AG09319 (cell line): ENCODE results near the gene PTPN3.
A peak's percentile ranks its signal among the peaks of the same experiment; 100 is the strongest.

Experiments used
- DNase-seq: peaks from one replicate; pipeline ENCODE4 v3.0.0-alpha.2; 2010; ENCODE audit warnings: low read depth; ENCODE audit errors: extremely low read depth
- CTCF ChIP-seq: IDR thresholded peaks from 2 replicates; pipeline ENCODE4 v1.5.1; 2011; ENCODE audit warnings: low read depth, mild to moderate bottlenecking, inconsistent platforms, low read length, moderate library complexity

Gene PTPN3

GRCh38 chr9:109522106-109522505, 24.0 kb upstream of the PTPN3 start:
- no peak for TF ChIP-seq CTCF

DNA sequence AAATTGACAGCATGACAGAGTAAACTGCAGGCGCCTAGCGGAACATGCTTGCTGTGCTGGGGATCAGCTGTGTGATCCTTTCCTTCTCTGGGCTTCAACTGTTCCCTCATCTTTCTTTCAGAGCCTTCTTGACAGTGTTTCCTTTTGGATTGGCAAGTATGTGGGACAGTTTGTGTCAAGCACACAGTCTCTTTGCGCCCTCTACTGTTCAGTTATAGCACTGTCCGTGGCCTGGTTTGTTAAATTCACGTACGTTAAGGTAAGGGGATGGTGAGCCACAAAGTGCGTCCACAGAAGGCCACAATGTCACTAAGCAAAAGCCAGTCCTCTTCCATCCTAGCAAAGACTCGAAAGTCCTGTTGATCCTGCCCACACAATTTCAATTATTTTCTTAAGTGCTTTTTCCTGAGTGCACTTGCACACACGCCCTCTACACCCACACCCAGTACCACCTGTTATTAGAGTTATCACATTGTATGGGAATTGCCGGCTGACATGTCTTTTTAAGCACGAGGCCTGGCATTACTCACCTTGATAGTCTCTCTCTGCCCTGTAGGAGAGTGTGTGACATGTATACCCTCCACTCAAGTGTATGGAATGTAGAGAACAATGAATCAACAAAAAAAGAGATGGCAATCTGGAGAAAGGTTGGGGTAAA, 22.5 kb upstream of the PTPN3 start:
- DNase-seq = peak; percentile 41
- peak; percentile 94 for TF ChIP-seq CTCF

More at GRCh38 chr9:109522106-109522505, 24.0 kb upstream of the PTPN3 start:
- DNase-seq = no peak

GRCh38 chr9:109519366-109519765, 21.3 kb upstream of the PTPN3 start:
- DNase-seq = no peak
- no peak for TF ChIP-seq CTCF

DNA sequence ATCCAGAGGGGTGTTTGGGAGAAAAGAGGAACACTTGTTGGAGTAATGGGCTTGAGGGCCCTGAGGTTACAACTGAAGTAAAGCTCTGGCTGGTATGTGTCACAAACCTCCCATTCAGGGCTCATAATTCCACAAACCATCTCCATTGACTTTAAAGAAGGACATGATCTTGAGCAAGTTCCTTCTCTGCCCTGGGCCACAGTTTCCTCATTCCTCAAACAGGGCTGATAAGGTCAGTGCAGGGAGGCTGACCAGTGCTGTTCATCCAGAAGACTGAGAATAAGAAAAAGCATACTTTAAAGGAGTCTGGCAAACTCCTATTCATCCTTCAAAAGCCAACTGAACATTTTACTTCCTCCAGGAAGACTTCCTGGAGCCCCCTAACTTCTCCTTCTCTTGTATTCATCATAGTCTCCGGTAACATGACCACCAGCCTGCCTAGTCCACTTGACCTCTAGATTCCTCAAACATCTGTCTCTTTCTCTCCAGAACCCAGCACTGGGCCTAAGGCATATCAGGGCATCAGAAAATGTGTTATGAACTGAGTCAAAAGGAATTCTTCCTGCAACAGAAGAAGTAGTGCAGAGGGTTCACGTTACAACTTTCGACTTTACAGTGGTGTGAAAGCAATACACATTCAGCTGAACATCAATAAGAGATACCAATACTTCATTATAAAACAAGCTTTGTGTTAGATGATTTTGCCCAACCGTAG, 20.7 kb upstream of the PTPN3 start:
- no peak for TF ChIP-seq CTCF
- no peak for DNase-seq

DNA sequence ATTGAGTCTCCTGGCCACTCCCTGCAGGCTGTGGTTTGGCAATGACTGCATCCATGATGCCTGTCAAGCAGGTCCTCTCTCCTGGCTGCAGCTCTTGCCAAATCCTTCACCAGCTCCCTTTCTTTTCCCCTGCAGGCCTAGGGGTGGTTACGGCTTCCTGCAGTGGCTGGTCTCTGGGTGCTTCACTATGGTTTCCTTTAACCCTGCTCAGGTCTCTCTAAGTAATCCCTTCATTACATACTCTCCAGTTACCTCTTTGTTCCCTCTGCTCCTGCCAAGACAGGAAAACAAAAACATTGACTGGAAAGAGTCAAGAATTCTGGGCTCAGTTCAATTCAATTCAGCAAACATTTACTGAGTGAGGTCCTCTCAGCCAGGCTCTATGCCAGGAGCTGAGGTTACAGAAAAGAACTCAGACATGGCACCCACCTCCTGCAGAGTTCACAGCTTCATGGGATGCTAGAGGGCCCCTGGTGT, 19.8 kb upstream of the PTPN3 start:
- DNase-seq = no peak
- TF ChIP-seq CTCF = no peak

GRCh38 chr9:109513871-109514270, 15.8 kb upstream of the PTPN3 start:
- TF ChIP-seq CTCF = no peak
- DNase-seq = no peak

DNA sequence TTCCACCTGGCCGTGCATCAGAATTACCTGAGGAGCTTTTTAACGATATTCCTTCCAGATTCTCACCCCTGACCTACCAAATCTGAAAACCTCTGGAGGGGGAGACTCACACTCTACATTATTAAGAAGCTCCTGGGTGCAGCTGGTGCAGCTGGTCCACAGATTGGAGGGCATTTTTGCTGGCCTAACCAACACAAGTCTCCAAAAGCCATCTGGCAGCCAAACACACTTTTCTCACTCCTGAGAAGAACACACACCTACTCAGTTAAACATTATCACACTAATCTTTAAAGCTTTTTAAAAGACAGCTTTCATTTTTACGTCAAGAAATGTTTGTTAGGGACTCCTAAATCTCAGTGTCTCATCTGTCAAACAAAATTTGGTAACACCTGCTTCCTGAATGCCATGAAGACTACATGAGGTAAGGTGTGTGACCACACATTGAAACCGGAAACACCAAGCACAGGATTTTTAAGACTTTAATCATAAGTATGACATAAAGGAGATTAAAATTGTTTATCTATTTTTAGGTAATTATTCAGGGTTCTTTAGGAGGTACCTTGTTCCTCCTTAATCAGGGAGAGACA, 14.2 kb upstream of the PTPN3 start:
- DNase-seq = no peak
- TF ChIP-seq CTCF = no peak
